ENCODE measurements around the gene CLCN6.

DNA sequence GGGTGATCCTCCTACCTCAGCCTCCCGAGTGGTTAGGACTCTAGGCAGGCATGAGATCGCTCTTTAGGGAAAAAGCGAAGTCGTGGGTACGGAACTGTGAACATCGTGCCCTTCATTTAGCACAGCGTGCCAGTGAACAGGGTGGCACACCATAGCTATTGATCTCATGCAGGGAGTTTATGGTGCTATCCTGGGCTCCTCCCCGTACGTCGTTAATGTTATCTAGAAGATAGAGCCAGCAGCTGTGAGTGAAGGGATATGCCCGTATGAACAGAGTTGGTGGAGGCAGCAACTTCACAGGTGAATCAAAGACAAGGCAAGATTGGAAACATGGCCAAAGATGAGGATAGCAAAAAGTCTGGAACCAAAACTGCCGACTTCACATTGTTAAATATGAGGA is 11.2 kb downstream of the CLCN6 start:
- TF ChIP-seq, protein P1, sequence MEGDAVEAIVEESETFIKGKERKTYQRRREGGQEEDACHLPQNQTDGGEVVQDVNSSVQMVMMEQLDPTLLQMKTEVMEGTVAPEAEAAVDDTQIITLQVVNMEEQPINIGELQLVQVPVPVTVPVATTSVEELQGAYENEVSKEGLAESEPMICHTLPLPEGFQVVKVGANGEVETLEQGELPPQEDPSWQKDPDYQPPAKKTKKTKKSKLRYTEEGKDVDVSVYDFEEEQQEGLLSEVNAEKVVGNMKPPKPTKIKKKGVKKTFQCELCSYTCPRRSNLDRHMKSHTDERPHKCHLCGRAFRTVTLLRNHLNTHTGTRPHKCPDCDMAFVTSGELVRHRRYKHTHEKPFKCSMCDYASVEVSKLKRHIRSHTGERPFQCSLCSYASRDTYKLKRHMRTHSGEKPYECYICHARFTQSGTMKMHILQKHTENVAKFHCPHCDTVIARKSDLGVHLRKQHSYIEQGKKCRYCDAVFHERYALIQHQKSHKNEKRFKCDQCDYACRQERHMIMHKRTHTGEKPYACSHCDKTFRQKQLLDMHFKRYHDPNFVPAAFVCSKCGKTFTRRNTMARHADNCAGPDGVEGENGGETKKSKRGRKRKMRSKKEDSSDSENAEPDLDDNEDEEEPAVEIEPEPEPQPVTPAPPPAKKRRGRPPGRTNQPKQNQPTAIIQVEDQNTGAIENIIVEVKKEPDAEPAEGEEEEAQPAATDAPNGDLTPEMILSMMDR (IDR thresholded peaks at IDR 0.05): no peak
- no peak for TF ChIP-seq POLR2A (IDR thresholded peaks at IDR 0.05)

Measured in body of pancreas (tissue), 4 donors.